ENCODE measurements around the gene GADL1. TPM values are rescaled to one million over a fixed set of nuclear protein-coding genes. Genes with fewer than 3 reads are reported as not detected.
A peak's percentile ranks its signal among the peaks of the same experiment; 100 is the strongest.

Gene GADL1
- total RNA-seq, 1 donor: 0.18 TPM

GRCh38 chr3:30871720-30872119 lies 22.7 kb downstream of the GADL1 start:
- peak; percentile 71 for DNase-seq (ENCODE audit: low read depth)
- TF ChIP-seq, protein P1, sequence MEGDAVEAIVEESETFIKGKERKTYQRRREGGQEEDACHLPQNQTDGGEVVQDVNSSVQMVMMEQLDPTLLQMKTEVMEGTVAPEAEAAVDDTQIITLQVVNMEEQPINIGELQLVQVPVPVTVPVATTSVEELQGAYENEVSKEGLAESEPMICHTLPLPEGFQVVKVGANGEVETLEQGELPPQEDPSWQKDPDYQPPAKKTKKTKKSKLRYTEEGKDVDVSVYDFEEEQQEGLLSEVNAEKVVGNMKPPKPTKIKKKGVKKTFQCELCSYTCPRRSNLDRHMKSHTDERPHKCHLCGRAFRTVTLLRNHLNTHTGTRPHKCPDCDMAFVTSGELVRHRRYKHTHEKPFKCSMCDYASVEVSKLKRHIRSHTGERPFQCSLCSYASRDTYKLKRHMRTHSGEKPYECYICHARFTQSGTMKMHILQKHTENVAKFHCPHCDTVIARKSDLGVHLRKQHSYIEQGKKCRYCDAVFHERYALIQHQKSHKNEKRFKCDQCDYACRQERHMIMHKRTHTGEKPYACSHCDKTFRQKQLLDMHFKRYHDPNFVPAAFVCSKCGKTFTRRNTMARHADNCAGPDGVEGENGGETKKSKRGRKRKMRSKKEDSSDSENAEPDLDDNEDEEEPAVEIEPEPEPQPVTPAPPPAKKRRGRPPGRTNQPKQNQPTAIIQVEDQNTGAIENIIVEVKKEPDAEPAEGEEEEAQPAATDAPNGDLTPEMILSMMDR (IDR thresholded peaks at IDR 0.05; ENCODE audit: insufficient read depth, low read length): no peak
- no peak overlapping the region for H3K4me3 ChIP-seq (ENCODE audit: low read depth, low read length)

DNA sequence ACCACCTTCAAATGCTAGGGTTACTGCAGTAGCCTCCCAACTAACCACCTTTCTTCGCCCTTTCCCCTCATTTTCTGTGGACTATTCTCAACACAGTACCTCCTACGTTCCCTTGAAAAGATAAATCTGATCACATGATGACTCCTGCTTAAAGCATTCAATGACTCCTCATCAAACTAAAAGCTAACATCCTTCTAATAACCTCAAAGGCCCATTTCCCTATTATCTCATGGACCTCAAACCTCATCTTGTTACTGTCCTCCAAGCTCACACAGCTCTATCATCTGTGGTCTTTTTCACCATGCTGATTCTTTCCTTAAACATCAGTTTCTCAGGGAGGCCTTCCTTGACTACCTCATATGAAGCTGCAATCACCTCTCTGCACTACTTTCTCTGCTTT lies 29.6 kb downstream of the GADL1 start:
- TF ChIP-seq, protein P1 (IDR thresholded peaks at IDR 0.05; ENCODE audit: insufficient read depth, low read length): no peak
- DNase-seq (ENCODE audit: low read depth): no peak
- H3K4me3 ChIP-seq (ENCODE audit: low read depth, low read length): no peak overlapping the region

DNA sequence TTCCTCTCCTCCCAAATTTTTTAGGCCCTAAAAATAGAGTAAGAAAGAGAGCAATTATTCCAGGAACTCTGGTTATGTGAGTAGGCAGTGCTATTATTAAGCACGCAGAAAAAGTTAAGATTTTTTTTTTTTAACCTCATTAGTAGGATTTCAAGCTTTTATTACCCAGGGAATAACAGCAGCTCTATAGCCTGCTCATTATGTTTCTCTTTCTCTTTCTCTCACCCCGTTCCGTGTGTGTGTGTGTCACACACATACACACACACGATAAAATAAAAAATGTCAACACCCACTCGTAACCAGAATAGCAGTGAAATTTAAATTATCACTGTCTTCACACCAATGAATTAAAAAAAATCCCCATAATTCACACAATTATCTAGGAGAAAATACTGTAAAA lies 30.3 kb downstream of the GADL1 start:
- no peak overlapping the region for H3K4me3 ChIP-seq (ENCODE audit: low read depth, low read length)
- TF ChIP-seq, protein P1 (IDR thresholded peaks at IDR 0.05; ENCODE audit: insufficient read depth, low read length): no peak
- DNase-seq (ENCODE audit: low read depth): no peak

GRCh38 chr3:30862004-30862403 lies 32.5 kb downstream of the GADL1 start:
- no peak for DNase-seq (ENCODE audit: low read depth)
- TF ChIP-seq, protein P1 (IDR thresholded peaks at IDR 0.05; ENCODE audit: insufficient read depth, low read length): no peak
- H3K4me3 ChIP-seq (ENCODE audit: low read depth, low read length): no peak overlapping the region

GRCh38 chr3:30858894-30859389 lies 35.5 kb downstream of the GADL1 start:
- TF ChIP-seq, protein P1 (IDR thresholded peaks at IDR 0.05; ENCODE audit: insufficient read depth, low read length): no peak
- no peak for DNase-seq (ENCODE audit: low read depth)
- H3K4me3 ChIP-seq (ENCODE audit: low read depth, low read length): no peak overlapping the region

DNA sequence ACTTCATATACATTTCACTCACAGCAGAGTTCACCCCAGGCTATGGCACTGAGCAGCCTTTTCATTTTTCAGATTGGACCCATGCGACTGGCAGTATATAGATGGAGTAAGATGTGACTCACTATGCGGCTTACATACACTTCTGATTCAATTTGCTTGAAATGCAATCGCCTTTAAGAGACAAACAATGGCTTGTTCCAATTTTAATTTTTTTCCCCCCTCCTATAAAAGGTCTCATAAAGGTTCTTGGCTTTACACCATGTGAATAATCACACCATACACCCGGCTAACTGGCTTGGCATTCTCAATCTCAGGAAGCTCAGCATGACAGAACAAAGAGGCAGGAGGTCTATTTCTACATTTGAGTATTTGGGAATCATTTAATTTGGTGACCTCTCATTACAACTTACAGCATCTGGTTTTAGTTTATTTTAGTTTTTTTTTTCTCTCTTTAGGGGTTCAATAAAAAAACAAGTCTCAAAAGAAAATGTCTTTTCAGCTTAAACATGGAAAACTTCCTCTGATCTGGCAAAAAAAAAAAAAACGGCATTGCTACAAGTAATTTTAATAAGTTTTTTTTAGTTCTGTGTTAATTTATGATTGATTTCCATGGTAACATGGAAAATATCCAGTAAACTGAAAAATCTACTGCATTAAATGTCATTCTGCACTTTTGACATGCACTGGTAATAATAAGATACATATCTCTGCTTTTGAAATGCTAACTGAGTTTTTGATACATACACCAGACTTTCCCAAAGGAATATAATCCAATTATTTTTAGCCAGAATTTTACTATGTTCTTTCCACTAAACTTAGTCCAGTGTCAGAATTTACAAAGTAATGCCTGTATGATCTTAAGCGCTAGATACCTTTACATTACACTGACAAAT lies 38.8 kb downstream of the GADL1 start:
- H3K4me3 ChIP-seq (ENCODE audit: low read depth, low read length): no peak overlapping the region
- no peak for DNase-seq (ENCODE audit: low read depth)
- TF ChIP-seq, protein P1 (IDR thresholded peaks at IDR 0.05; ENCODE audit: insufficient read depth, low read length): no peak
